ENCODE measurements around the gene PRKCQ. TPM values are rescaled to one million over a fixed set of nuclear protein-coding genes. Genes with fewer than 3 reads are reported as not detected.

The PRKCQ gene
- total RNA-seq, 1 experiment from 2014 or later: 12.1 TPM

DNA sequence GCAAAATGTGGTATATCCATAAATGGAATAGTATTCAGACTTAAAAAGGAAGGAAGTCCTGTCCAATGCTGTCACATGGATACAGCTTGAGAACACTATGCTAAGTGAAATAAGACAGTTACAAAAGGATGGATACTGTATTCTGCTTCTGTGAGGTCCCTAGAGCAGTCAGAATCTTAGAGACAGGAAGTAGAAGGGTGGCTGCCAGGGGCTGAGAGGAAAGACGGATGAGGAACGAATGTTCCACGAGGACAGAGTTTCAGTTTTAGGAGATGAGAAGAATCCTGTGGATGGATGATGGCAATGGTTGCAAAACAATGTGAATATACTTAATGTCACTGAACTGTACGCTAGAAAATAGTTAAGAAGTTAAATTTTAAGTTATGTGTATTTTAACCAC, 3.8 kb downstream of the PRKCQ start:
- no peak for DNase-seq
- no peak overlapping the region for H4K91ac ChIP-seq (ENCODE audit: insufficient read length, low read depth, low read length)
- H2BK15ac ChIP-seq (ENCODE audit: low read depth, low read length): no peak overlapping the region
- H3K18ac ChIP-seq (ENCODE audit: insufficient read length, low read depth, low read length): no peak overlapping the region
- H2BK120ac ChIP-seq (ENCODE audit: low read depth, low read length, poor library complexity, severe bottlenecking): no peak overlapping the region
- H3K9me3 ChIP-seq (ENCODE audit: control insufficient read depth, low read depth, low read length): no peaks in the 10 kb centered on the region
- no peak overlapping the region for H2AFZ ChIP-seq (ENCODE audit: low read length)
- no peak overlapping the region for H3K23ac ChIP-seq (ENCODE audit: insufficient read length, low read depth, low read length)
- Mint-ChIP-seq H3K27me3 (ENCODE audit: low read depth) (peaks cover 17% of the 10 kb centered on the region), H3K4me1 (peaks cover 30 to 32% of the 10 kb centered on the region in 2 experiments), H3K36me3 (ENCODE audit: insufficient read depth in 1 of 3, low read depth in 3 of 3) (no peaks in the 10 kb centered on the region; a peak in 1 of 7 replicates), H3K27ac (no peak overlapping the region), H3K4me3 (no peak overlapping the region), H3K9me3 (no peaks in the 10 kb centered on the region)
- H2AK5ac ChIP-seq (ENCODE audit: insufficient read length, low read length): no peak overlapping the region
- H4K5ac ChIP-seq (ENCODE audit: insufficient read length, low read depth, low read length): no peak overlapping the region
- H3K79me1 ChIP-seq (ENCODE audit: insufficient read depth, low read depth, low read length, poor library complexity, severe bottlenecking): no peaks in the 10 kb centered on the region
- no CpG with 5 or more reads among the region's 4 CpGs for WGBS (ENCODE audit: extremely low coverage, insufficient read length, low lambda C conversion rate)
- TF ChIP-seq, protein P1, sequence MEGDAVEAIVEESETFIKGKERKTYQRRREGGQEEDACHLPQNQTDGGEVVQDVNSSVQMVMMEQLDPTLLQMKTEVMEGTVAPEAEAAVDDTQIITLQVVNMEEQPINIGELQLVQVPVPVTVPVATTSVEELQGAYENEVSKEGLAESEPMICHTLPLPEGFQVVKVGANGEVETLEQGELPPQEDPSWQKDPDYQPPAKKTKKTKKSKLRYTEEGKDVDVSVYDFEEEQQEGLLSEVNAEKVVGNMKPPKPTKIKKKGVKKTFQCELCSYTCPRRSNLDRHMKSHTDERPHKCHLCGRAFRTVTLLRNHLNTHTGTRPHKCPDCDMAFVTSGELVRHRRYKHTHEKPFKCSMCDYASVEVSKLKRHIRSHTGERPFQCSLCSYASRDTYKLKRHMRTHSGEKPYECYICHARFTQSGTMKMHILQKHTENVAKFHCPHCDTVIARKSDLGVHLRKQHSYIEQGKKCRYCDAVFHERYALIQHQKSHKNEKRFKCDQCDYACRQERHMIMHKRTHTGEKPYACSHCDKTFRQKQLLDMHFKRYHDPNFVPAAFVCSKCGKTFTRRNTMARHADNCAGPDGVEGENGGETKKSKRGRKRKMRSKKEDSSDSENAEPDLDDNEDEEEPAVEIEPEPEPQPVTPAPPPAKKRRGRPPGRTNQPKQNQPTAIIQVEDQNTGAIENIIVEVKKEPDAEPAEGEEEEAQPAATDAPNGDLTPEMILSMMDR (conservative IDR thresholded peaks at IDR 0.05): no peak
- H3K23me2 ChIP-seq (ENCODE audit: insufficient read length, low read depth, low read length, poor library complexity, severe bottlenecking): peaks cover 18% of the 10 kb centered on the region
- H3K27ac ChIP-seq (ENCODE audit: insufficient read length, low read depth, low read length): no peak overlapping the region
- no peaks in the 10 kb centered on the region; the same call in 1 of the 2 replicates for H3K27me3 ChIP-seq (ENCODE audit: insufficient read depth, low read length)
- H4K20me1 ChIP-seq (ENCODE audit: control insufficient read depth, insufficient read depth, insufficient read length): no peaks in the 10 kb centered on the region
- H3K14ac ChIP-seq (ENCODE audit: insufficient read depth, low read length): no peak overlapping the region
- no peak overlapping the region for H3K4me2 ChIP-seq (ENCODE audit: insufficient read depth, insufficient read length, low read length)
- no peak overlapping the region for H2BK12ac ChIP-seq (ENCODE audit: insufficient read length, low read depth, low read length)
- no peak overlapping the region for H3K56ac ChIP-seq (ENCODE audit: insufficient read length, low read depth, low read length)
- H3K4ac ChIP-seq (ENCODE audit: low read depth, low read length): no peak overlapping the region
- H4K8ac ChIP-seq (replicated peaks; ENCODE audit: insufficient read length, low read depth, low read length): no peak overlapping the region
- peaks cover 17% of the 10 kb centered on the region; the same call in 1 of the 2 replicates for H3K79me2 ChIP-seq (ENCODE audit: insufficient read depth, low read length)
- H2BK5ac ChIP-seq (ENCODE audit: insufficient read length, low read length): no peak overlapping the region
- no peak overlapping the region for H3K9ac ChIP-seq (ENCODE audit: extremely low read depth, insufficient read length, low read length)
- H3K4me1 ChIP-seq (ENCODE audit: insufficient read depth, low read length): peaks cover 11% of the 10 kb centered on the region
- H2BK20ac ChIP-seq (ENCODE audit: low read depth, low read length, poor library complexity, severe bottlenecking): no peak overlapping the region
- no peak overlapping the region for H3T11ph ChIP-seq (ENCODE audit: low read length)
